Aorta (tissue), 5 donors: ENCODE measurements around the gene SVOP. TPM values are rescaled to one million over a fixed set of nuclear protein-coding genes. Genes with fewer than 3 reads are reported as not detected.

Source experiments
- ATAC-seq: fragments of 200-7000 bp; cut with Tn5 transposase; one replicate; pipeline ENCODE4 v1.9.1; 2022; ENCODE audit warnings: moderate library complexity; ENCODE audit not compliant: low FRiP score
- DNase-seq, 2 donors: peaks; one replicate each; pipeline ENCODE4 v3.0.0-alpha.2; 2020
- H3K27ac ChIP-seq, 2 donors: one replicate each; pipeline ENCODE4 v1.5.1; 2013; ENCODE audit warnings: low read length in 2 of 2, mild to moderate bottlenecking in 2 of 2, moderate library complexity in 2 of 2, control low read depth in 1 of 2, inconsistent platforms in 1 of 2, low read depth in 1 of 2
- H3K27me3 ChIP-seq, 2 donors: one replicate each; pipeline ENCODE4 v1.6.1; 2013; ENCODE audit warnings: control low read depth in 1 of 2, low read length in 1 of 2, mild to moderate bottlenecking in 1 of 2, moderate library complexity in 1 of 2; ENCODE audit not compliant: insufficient read depth in 2 of 2, control insufficient read depth in 1 of 2
- H3K36me3 ChIP-seq, 2 donors: one replicate each; pipeline ENCODE4 v1.6.1; 2013; ENCODE audit warnings: control low read depth in 1 of 2, low read length in 1 of 2, mild to moderate bottlenecking in 1 of 2; ENCODE audit not compliant: insufficient read depth in 2 of 2, control insufficient read depth in 1 of 2
- H3K4me1 ChIP-seq, 2 donors: one replicate each; pipeline ENCODE4 v1.6.1; 2013; ENCODE audit warnings: low read length in 2 of 2, control low read depth in 1 of 2, mild to moderate bottlenecking in 1 of 2, moderate library complexity in 1 of 2; ENCODE audit not compliant: insufficient read depth in 2 of 2, control insufficient read depth in 1 of 2
- H3K4me3 ChIP-seq, 2 donors: one replicate each; pipeline ENCODE4 v1.5.1; 2013; ENCODE audit warnings: low read length in 2 of 2, control low read depth in 1 of 2, mild to moderate bottlenecking in 1 of 2
- H3K9me3 ChIP-seq: one replicate; pipeline ENCODE4 v1.6.1; 2013; ENCODE audit warnings: mild to moderate bottlenecking, low read length; ENCODE audit not compliant: control insufficient read depth
- WGBS, 2 donors: extraction: QIAGEN DNeasy Blood & Tissue Kit; methylation state at CpG; one replicate each; pipeline ENCODE4 v1.1.7; 2013; 5-methylcytosine and 5-hydroxymethylcytosine counted together
- intact Hi-C, 2 donors: fragments of 100-400 bp; cut with DNase I; formaldehyde crosslinking; loops; one replicate each; pipeline versions ENCODE4 v1.14.2 to v1.15.0; 2022
- polyA plus RNA-seq, 2 donors: library from polyadenylated mRNA; stranded (reverse); fragments of 200-250 nt; gene quantifications; one replicate each; pipeline ENCODE4 v1.2.3, GENCODE V29; 2013
- total RNA-seq, 2 donors: library from RNA; stranded (reverse); fragmentation: NEBNext Ultra II Directional; extraction: Animal tissue kit (Norgen Biotek cat#: 25700); gene quantifications; one replicate each; pipeline ENCODE4 v1.2.1, GENCODE V29; 2021
- donor health status: healthy with polysubstance abuse.
- donor health status: Bipolar disorder and iron deficiency.
- donor health status: DM: no; HTN: no; CAD: no.
- donor health status: DM: no; HTN: no; CAD: no.
- donor health status: DM: yes; HTN: yes; CAD: no.

Gene SVOP
- total and polyA plus RNA-seq, 4 donors = not detected

GRCh38 chr12:108955225-108955835 is 65.5 kb downstream of the SVOP start:
- ATAC-seq (no peak), DNase-seq (no peak)
- Histone ChIP-seq H3K9me3 (no peaks in the 10 kb centered on the region), H3K27ac (no peak overlapping the region), H3K27me3 (no peaks in the 10 kb centered on the region), H3K4me1 (no peaks in the 10 kb centered on the region), H3K36me3 (no peaks in the 10 kb centered on the region), H3K4me3 (no peak overlapping the region)
- 20 to 28% methylated on average over 6 of the region's 6 CpGs for WGBS, 2 donors
- intact Hi-C loops = no loop called here

- Histone ChIP-seq H3K4me1 (no peaks in the 10 kb centered on the region), H3K36me3 (no peaks in the 10 kb centered on the region), H3K27ac (no peak overlapping the region), H3K9me3 (no peaks in the 10 kb centered on the region), H3K27me3 (no peaks in the 10 kb centered on the region), H3K4me3 (no peak overlapping the region)
- 20 to 21% methylated on average over 12 of the region's 12 CpGs for WGBS, 2 donors
- intact Hi-C loops = loop anchor here (5.0 kb wide), 5 partner anchors 89 to 389 kb away; partner anchors contain the start of genes ISCU (in 1 of the 2) and SART3 (in 1 of the 2)
- DNase-seq = peak; percentile 71 to 84
- ATAC-seq = no peak
Observed at GRCh38 chr12:108950991-108951739, 69.7 kb downstream of the SVOP start.

DNA sequence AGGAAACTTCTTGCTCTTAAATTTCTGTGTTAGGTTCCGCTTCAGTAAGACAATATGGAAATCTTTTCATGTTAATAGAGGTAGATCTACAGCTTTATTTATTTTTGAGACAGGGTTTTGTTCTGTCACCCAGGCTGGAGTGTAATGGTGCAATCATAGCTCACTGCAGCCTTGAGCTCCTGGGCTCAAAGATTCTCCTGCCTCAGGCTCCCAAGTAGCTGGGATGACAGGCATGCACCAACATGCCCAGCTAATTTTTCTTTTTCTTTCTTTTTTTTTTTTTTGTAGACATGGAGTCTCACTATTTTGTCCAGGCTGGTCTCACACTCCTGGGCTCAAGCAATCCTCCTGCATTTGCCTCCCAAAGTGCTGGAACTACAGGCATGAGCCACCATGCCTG is 70.9 kb downstream of the SVOP start:
- ATAC-seq (no peak), DNase-seq (no peak)
- Histone ChIP-seq H3K4me3 (no peak overlapping the region), H3K27ac (no peak overlapping the region), H3K27me3 (no peaks in the 10 kb centered on the region), H3K36me3 (no peaks in the 10 kb centered on the region), H3K9me3 (no peaks in the 10 kb centered on the region), H3K4me1 (no peaks in the 10 kb centered on the region)
- intact Hi-C loops = loop anchor here (5.0 to 10.0 kb wide), 6 partner anchors 88 to 388 kb away; partner anchors contain the start of genes ISCU (in 1 of the 2) and SART3 (in 1 of the 2)
- WGBS, 2 donors = 94 to 97% methylated on average over 1 of the region's 1 CpG

DNA sequence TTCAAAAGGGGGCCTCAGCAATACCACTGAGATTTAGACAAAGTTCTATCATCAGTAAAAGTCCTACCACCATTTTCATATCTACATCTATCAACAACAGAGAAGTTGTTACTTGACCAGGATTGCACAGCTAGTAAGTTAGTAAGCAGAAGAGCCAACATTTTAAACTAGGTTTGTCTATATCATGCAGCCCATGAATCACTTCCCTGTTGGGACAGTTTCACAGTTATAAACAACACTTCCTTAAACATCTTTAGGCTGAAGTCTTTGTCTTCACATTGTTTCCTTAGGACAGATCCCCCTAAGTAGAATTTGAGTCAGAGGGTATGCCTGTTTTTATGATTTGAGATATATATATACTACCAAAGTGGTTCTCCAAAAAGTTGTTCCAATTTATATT is 72.5 kb downstream of the SVOP start:
- intact Hi-C loops = loop anchor here in 1 of 2 donors (10.0 kb wide), 1 partner anchor 304 kb away; no protein-coding TSS in a partner anchor
- no peaks in the 10 kb centered on the region for H3K27me3 ChIP-seq
- no peaks in the 10 kb centered on the region for H3K36me3 ChIP-seq
- H3K9me3 ChIP-seq = no peaks in the 10 kb centered on the region
- H3K4me3 ChIP-seq = no peak overlapping the region
- no peaks in the 10 kb centered on the region for H3K4me1 ChIP-seq
- DNase-seq (no peak), ATAC-seq (no peak)
- no peak overlapping the region for H3K27ac ChIP-seq

DNA sequence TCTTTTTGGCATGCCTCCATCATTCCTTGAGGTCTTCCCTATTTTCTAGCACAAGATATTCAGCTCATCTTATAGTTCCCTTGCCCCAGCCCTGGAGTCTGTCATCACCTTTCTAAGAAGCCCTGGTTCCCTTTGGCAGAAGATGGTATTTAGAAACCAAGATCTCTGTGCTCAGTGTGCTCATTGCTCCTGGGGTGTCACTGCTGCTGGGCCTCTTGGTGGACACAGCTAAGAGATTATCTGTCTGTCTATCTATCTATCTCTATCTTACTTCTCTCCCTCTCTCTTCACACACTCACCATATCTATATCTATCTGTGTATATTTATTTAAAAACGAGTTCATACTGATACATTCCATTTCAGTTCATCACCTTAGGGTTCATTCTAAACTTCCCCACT is 73.8 kb downstream of the SVOP start:
- Histone ChIP-seq H3K27ac (no peak overlapping the region), H3K9me3 (no peaks in the 10 kb centered on the region), H3K36me3 (no peaks in the 10 kb centered on the region), H3K27me3 (no peaks in the 10 kb centered on the region), H3K4me1 (no peaks in the 10 kb centered on the region), H3K4me3 (no peak overlapping the region)
- no peak for ATAC-seq
- 68 to 77% methylated on average over 1 of the region's 1 CpG for WGBS, 2 donors
- intact Hi-C loops = loop anchor here in 1 of 2 donors (10.0 kb wide), 1 partner anchor 302 kb away; no protein-coding TSS in a partner anchor
- no peak for DNase-seq

GRCh38 chr12:108940138-108940537 is 80.7 kb downstream of the SVOP start:
- intact Hi-C loops = loop anchor here in 1 of 2 donors (10.0 kb wide), 1 partner anchor 295 kb away; no protein-coding TSS in a partner anchor
- H3K4me3 ChIP-seq = no peak overlapping the region
- DNase-seq (no peak), ATAC-seq (no peak)
- no peaks in the 10 kb centered on the region for H3K4me1 ChIP-seq
- H3K27me3 ChIP-seq = no peaks in the 10 kb centered on the region
- H3K36me3 ChIP-seq = no peaks in the 10 kb centered on the region
- no peaks in the 10 kb centered on the region for H3K9me3 ChIP-seq
- no peak overlapping the region for H3K27ac ChIP-seq
- 49 to 50% methylated on average over 1 of the region's 1 CpG for WGBS, 2 donors

DNA sequence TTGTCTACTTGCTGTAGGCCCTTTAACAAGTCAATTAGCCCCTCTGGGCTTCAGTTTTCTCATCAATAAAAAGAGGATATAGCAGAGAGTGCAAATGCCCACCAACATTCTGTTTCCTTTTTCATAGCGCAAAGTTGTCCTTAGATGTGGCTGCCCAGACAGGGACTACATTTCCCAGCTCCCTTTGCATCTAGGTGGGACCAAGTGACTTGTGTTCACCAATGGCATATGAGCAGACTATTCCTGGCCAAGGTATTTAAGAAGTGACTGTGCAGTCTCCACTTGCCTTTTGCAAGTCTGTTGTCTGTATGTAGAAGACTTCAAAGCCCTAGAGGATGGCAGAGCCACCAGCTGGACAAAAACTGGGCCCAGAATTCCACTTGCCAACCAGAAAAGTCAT is 81.3 kb downstream of the SVOP start:
- 67 to 75% methylated on average over 1 of the region's 1 CpG for WGBS, 2 donors
- no peak for DNase-seq
- Histone ChIP-seq H3K9me3 (no peaks in the 10 kb centered on the region), H3K27ac (no peak overlapping the region), H3K4me1 (no peaks in the 10 kb centered on the region), H3K36me3 (no peaks in the 10 kb centered on the region), H3K27me3 (no peaks in the 10 kb centered on the region), H3K4me3 (no peak overlapping the region)
- intact Hi-C loops = loop anchor here in 1 of 2 donors (10.0 kb wide), 1 partner anchor 65 kb away; no protein-coding TSS in a partner anchor
- no peak for ATAC-seq

DNA sequence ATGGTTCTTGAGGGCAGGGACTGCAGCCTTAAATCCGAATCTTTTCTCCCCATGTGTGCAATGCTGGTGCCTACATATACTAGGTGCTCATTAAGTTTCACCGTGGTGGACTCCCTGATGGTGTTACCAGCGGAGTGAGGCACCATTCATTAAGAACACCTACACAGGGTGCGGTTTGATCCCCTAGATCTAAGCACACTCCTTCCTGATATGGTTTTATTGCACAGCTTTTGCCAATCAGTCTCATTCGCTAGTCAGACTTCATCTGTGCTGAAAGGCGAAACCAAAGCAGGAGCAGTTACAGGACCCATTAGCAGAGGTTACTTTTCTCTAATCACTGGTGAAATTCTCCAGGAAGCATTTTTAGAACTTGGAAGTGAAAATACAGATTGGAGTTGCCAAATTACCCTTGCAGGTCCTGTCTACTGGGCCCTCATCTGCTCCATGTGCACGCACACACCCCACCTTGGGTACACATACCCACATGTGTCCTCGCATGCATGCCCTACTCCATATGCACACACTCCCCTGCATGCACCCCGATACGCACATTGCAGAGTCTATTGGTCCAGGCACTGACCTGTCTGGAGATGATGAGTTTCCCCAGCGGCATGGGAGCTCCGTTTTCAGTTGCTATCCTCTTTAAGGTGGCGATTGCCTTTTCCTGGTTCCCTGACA is 82.5 kb downstream of the SVOP start:
- 85 to 87% methylated on average over 13 of the region's 13 CpGs for WGBS, 2 donors
- intact Hi-C loops = loop anchor here in 1 of 2 donors (10.0 kb wide), 1 partner anchor 64 kb away; no protein-coding TSS in a partner anchor
- no peaks in the 10 kb centered on the region for H3K36me3 ChIP-seq
- no peak overlapping the region for H3K27ac ChIP-seq
- DNase-seq = no peak
- H3K27me3 ChIP-seq = no peaks in the 10 kb centered on the region
- ATAC-seq = no peak
- no peaks in the 10 kb centered on the region for H3K4me1 ChIP-seq
- H3K4me3 ChIP-seq = no peak overlapping the region
- H3K9me3 ChIP-seq = no peaks in the 10 kb centered on the region
